HG03159 (cell line): ENCODE results near the gene PHKA2.
"Not testable (repeated sequence)": the region's sequence is repeated elsewhere in the genome, so short reads cannot be mapped to it uniquely, and the experiment has no call there.

ENCODE experiments used
- ATAC-seq: cut with Tn5 transposase; IDR thresholded peaks from one replicate; pipeline ENCODE4 v1.9.1; 2021; ENCODE audit warnings: mild to moderate bottlenecking, moderate library complexity; ENCODE audit not compliant: unreplicated experiment

The PHKA2 gene, protein sequence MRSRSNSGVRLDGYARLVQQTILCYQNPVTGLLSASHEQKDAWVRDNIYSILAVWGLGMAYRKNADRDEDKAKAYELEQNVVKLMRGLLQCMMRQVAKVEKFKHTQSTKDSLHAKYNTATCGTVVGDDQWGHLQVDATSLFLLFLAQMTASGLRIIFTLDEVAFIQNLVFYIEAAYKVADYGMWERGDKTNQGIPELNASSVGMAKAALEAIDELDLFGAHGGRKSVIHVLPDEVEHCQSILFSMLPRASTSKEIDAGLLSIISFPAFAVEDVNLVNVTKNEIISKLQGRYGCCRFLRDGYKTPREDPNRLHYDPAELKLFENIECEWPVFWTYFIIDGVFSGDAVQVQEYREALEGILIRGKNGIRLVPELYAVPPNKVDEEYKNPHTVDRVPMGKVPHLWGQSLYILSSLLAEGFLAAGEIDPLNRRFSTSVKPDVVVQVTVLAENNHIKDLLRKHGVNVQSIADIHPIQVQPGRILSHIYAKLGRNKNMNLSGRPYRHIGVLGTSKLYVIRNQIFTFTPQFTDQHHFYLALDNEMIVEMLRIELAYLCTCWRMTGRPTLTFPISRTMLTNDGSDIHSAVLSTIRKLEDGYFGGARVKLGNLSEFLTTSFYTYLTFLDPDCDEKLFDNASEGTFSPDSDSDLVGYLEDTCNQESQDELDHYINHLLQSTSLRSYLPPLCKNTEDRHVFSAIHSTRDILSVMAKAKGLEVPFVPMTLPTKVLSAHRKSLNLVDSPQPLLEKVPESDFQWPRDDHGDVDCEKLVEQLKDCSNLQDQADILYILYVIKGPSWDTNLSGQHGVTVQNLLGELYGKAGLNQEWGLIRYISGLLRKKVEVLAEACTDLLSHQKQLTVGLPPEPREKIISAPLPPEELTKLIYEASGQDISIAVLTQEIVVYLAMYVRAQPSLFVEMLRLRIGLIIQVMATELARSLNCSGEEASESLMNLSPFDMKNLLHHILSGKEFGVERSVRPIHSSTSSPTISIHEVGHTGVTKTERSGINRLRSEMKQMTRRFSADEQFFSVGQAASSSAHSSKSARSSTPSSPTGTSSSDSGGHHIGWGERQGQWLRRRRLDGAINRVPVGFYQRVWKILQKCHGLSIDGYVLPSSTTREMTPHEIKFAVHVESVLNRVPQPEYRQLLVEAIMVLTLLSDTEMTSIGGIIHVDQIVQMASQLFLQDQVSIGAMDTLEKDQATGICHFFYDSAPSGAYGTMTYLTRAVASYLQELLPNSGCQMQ

DNA sequence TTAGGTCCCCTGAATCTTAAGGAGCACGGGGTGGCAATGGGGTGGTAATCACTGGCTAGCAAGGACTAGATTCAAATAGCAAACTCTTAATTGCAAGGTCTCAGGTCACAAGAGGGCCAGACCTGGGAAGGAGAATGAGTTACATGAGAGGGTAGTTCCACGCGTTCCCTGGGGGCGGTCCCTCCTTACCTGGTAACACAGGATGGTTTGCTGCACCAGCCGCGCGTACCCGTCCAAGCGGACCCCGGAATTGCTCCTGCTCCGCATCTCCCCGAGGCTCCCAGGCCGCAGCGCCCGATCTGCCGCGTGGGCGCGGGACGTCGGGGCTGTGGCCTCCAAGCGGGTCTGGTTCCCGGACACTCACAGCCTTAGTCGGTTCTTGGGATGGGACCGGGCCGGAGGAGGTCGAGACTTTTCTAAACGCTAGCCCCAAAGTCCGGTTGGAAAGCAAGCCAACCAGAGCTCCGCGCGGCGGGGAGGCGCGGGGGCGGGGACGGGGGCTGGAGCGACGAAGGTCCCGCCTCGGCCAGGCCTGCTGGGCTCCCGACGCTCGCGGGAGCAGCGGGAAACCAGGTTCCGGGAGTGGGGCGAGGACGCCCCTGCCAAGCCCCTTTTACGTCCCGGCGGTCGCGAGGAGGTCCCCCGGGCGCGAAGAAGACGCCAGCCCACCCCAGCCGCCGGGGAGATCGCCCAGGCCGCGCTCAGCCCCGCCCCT lies at the start of gene PHKA2:
PHKA2 (minus strand) TSS at position 449 of the 715 bp plus-strand sequence; CDS start at position 267, 182 bp downstream.
- peak; percentile 31 for ATAC-seq

DNA sequence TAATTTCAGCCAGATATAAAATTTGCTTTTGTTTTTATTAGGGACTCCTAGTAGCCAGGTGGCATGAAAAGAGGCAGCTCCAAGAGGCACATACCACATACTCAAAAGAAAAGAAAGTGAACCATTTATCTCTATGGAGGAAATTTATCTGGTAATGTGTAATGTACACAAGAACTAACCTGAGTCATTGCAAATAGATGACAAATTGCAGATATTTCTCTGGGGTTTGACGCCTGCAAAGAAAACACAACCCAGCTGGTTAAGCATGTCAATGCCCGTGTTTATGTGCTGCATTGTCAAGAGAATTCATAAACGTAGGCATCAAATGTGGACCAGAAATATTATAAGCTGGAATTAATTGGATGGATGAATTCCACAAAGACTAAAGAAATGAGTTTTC lies 46.9 kb upstream of the PHKA2 start:
- no peak for ATAC-seq

DNA sequence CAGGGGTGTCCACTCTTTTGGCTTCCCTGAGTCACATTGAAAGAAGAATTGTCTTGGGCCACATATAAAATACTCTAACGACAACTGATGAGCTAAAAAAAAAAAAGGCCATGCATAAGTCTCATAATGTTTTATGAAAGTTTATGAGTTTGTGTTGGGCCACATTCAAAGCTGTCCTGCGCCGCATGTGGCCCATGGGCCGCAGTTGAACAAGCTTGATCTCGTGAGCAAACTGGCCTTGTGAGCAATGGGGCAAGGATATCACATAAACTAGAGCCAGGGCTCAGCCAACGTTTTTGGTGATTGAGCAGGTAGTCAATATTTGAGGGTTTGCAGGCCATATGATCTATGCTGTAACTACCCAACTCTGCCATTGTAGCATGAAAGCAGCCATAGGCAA lies 44.6 kb upstream of the PHKA2 start:
- no peak for ATAC-seq

DNA sequence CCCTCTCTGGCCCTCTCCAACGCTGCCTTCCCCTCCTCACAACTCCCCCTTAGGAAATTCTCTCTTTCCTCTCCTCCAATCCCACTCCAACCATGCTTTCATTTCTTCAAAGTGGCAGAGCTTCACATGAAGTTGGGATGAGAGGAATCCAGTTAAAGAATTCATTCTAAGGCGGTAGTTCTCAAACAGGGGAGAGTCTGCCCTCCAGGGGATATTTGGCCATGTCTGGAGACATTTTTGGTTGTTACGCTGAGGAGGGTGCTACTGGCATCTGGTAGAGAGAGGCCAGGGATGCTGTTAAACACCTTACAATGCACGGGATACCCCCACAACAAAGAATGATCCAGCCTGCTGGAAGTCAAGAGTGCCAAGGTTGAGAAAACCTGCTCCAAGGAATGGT lies 40.5 kb upstream of the PHKA2 start:
- no peak for ATAC-seq

DNA sequence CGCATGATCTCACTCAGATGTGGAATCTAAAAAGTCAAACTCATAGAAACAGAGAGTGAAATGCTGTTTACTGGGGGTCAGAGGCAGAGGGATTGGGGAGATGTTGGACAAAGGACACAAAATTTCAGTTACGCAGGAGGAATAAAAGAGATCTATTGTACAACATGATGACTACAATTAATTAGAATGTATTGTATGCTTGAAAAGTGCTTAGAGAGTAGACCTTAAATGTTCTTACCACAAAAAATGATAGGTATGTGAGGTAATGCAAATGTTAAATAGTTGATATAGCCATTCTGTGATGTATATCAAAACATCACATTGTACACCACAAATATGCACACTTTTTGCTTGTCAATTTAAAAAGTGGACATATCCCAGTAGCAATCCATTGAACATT lies 36.1 kb upstream of the PHKA2 start:
- ATAC-seq, result no peak

DNA sequence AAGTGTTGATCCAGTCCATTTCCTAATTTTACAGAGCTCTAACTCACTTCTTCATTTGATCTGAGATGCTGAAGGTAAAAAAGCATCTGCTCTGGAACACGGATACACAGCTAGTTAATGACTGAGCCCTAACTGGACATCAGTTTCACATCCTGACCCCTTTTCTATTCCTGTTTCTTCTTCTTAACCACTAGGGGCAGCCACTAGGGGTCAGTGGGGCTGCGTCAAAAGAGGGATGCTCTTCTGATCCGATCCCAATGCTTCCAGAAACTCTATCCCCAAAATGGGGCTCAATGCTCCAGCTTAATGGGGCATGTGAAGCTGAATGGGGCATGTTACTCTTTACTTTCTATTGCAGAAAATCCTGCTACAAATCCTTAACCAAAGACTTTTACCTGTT lies 33.4 kb upstream of the PHKA2 start:
- ATAC-seq, result no peak

DNA sequence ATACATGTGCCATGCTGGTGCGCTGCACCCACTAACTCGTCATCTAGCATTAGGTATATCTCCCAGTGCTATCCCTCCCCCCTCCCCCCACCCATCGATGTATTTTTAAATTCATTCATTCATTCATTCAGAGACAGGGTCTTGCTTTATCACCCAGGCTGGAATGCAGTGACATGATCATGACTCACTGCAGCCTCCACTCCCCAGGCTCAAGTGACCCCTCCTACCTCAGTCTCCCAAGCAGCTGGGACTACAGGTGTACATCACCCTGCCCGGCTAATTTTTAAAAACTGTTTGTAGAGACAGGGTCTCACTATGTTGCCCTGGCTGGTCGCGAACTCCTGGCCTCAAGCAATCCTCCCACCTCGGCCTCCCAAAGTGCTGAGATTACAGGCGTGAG lies 32.7 kb upstream of the PHKA2 start:
- ATAC-seq, result not testable (repeated sequence)

DNA sequence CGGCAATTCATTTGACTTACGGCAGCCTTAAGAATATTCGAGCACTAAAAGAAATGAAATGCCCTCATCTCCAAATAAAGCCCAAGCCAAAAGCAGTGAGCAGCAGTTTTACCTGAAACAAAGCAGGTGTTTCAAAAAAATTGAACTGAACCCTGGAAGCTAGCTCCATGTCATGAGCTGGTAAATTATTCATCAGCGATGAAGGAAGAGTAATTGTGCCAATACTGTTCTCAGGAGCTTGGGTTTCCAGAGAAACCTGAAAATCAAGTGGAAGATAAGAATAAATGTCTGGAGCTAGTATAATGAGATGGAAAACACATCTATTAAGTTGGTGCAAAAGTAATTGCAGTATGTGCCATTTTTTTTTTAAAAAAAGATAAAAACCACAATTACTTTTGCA lies 24.0 kb upstream of the PHKA2 start:
- ATAC-seq, result no peak

DNA sequence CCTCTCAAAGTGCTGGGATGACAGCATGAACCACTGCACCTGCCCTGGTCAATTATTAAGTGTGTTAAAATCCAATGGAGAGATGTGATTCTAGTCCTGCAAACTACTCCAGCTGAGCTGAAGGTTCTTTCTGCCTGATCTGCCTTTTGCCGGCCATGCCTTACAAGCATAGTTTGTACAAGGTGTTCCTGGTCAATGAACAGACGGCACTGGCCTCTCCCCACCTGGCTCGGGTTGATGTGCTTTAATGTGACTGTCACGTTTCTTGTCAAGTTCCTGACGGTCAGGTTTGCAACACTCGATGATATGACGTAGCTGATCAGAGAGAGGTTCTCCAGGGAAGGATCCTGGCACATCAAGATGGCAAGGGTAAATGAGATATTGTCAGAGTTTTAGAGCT lies 23.1 kb upstream of the PHKA2 start:
- ATAC-seq, result no peak

DNA sequence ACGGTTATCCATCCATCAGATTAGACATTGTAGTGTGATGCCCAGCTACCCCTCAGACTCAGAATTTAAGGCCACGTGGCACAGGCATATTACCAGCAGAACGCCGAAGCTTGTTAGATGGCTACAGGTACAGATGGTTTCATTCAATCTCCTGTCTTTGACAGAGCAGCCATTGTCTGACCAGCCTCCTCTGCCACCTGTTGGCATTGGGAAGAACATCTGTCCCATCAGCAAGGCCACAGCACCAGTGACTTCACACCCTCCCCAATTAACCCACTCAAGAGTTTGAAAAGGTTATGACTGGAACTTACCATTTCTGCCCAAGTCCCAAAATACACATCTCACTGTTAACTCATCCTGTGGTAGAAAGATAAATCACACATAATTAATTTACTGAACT lies 22.0 kb upstream of the PHKA2 start:
- ATAC-seq, result no peak

DNA sequence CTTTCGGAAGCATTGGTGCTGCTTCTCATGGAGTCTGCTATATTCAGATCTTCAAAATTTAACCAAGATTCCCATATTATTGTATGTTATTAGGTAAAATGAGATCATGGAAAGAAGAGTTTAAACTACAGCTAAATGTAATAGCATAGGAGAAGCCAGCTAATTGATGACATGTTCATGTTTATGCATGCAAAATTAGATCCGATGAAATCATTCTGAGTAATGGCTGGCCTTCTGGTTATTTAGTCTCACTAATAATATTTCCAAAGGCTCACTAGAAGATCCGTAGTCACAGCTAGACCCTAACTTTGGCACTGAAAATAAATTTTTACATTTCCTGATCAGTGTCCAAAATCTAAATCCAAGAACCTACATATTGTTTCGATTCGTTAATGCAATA lies 19.8 kb upstream of the PHKA2 start:
- no peak for ATAC-seq

DNA sequence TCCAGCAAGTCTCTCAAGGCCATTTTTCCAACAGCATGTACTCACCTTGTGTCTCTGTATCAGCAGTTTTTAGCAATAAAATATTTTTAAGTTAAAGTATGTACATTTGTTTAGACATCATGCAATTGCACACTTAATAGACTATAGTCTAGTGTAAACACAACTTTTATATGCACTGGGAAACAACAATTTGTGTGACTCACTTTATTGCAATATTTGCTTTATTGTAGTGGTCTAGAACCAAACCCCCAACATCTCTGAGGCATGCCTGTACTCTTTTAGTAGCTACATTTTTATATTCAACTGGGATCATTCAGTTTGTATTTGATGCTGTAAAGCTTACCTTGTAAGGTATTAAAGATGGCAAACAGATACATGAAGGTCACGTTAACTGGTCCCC lies 14.7 kb upstream of the PHKA2 start:
- ATAC-seq, result no peak

DNA sequence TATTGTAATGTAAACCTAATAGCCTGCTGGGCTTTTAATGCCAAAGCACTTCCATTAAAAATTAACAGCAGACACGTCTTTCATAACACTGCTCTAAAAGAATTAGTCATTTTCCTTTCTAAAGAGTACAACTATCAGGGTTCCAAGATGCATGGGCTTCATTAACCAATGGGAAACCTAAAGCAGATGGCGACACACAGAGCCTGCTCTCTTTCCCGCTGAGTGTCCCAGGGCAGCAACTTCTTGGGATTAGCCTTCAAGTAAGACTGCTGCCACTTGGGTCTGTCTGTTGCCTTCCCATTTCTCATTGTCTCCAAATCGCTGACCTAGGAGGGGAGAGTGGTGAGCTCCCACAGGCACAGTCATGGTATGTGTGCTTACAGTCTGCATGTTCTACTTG lies 14.0 kb upstream of the PHKA2 start:
- no peak for ATAC-seq

DNA sequence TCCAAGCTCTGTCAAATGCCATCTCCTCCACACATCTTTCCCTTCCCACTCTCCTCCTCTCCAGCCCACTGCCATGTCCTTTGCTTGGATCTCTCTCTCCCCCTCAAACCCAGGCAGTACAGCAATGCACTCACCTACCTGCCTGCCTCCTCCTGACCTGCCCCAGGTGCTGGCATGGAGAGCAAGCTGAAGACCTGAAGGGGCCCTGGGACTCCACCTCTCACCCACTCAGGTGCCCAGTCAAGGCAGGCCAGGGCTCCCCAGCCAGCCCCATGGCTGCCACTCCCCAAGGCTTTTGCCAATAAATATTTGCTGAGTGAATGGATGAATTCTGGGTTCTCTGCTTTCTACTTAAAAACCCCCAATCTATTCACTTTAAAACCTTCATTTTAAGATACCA lies 12.6 kb upstream of the PHKA2 start:
- ATAC-seq, result no peak

DNA sequence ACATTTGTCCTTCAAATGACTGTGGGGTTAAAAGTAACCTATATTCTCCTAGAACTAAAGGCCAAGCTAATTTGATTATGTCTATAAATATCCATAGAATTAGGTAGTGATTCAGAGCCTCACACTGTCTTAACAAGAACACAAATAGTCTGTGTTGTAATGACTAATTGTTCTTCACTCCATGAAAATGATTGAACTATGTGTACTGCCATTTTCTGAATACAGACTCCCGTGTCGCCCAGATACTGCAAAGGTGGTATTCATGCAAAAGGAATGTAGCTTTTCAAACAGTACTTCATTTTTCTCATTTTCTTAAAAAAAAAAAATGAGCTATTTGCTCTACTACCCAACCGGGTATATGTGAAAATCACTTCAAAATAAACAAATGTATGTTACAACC lies 11.3 kb upstream of the PHKA2 start:
- no peak for ATAC-seq

DNA sequence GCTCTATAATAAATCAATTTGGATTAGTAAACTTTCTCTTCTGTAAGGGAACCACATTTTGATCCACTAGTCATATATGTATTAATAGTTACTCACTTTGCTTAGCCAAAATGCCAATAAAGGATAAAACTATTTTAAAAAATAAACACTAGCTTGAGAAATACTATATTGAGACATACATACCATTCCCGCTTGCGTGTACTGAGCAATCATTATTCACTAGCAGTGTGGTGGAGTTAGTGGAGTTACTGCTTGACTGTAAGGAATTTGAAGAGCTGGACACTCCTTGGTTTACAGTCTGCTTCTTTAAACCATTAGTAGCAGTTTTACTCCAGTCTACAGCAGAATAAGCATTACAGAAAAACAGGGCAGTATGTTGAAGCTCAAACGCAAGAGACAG lies 10.8 kb upstream of the PHKA2 start:
- no peak for ATAC-seq

DNA sequence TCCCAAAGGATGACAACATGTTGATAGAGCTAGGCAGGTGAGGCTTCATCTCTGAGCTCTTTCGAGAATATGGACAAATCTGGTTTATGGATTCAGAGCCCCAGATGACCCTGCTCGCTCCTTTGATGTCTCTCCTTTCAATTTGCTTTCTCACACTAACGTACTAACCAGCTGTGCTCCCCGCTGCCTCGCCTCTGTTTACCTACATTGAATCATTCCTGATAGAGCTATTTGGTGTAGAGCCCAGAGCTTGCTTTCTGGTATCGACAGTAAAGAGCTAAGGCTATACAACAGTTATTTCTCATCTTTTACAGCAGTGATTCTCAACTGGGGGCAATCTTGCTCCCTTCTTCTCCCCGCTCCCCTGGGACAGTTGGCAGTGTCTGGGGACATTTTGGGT lies 8.9 kb upstream of the PHKA2 start:
- ATAC-seq, result no peak

DNA sequence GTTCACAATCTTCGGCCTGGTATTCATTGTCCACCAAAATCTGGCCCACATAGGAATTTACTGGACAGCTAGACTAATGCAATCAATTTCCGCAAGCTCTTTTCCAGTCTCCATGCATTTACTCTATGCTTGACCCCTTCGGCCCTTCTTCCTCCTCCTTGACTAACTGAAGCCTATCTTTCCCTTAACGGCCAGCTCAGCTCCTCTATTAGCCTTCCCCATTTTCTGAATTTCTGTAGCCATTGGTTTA lies 1.2 kb upstream of the PHKA2 start:
- no peak for ATAC-seq

DNA sequence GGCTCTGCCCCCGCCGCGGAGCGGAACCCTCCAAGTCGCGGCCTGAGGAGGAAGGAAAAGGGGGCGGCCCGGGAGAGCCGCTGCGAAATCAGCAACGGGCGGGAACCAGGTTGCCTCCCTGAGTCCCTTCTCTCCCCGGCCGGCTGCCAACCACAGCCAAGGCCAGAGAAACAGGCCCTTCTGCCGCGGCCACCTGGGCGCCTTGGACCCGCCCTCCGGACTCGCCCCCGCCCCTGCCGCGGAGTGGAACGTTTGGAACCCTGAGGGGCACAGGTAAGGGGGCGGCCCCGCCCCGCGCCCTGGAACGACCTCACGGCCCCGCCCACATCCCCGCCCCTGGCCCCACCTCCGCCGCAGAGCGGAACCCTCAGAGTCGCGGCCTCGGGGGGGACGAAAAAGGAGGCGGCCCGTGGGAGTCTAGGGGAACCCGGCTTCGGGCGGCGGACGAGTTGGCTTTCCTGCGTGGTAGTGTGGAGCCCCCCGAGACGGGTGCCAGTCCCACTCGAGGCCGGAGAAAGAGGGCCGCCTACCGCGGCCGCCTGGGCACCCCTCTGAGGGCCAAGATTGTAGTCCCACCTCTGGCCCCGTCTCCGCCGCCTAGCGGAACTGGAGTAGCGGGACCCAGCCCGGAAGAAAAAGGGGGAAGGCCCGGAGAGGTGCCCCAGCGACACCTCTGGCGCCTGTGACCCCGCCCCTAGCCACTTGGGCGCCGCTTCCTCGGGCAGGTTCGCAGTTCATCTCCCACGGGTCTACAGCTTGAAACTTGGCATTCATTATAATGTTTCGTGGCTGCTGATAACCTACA lies 669 bp upstream of the PHKA2 start:
- ATAC-seq, result peak; percentile 86

DNA sequence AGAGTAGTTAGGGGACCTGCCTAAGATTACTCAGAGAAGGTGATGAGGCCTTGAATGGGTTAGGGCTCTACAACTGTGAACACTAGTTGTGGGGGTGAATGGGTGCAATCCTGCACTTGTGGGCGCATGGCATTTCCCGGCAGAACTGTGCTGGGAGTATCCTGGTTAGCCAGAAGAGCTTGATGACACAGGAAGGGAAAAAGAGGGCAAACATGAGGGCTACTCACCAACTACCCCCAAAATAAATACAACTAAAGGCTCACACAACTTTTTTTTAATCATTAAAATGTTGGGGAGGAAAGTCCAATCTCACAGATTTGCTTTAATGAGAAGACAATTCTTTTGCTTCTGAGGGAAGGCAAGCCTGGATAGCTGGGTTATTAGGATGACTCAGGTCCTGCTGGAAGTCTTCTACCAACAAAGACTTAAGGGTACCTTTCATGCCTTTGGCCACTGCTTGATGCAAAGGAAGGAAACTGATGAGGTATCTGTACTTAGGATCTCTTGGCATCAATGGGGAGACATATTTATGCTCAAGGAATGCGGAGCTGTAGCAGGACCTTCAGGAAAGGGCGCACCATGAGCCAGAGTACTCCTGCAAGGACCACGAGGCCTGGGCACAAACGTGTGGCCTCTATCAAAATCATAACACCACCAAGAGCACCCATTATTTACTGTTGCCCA lies 2.6 kb downstream of the PHKA2 start:
- no peak for ATAC-seq
